Motor neuron (in vitro differentiated cells): Measurements from ENCODE around the gene KIF25. TPM values are rescaled to one million over a fixed set of nuclear protein-coding genes. Genes with fewer than 3 reads are reported as not detected.

Source experiments
- ATAC-seq, 8 experiments: fragments of 200-7000 bp; cut with Tn5 transposase; replicated peaks in 6 of 8; 2 replicates each; pipeline ENCODE4 v1.8.0; 2021; ENCODE audit warnings: mild to moderate bottlenecking in 8 of 8, moderate library complexity in 8 of 8
- H3K27ac ChIP-seq, 2 donors: fragments of 250-450 bp; sonication (Bioruptor Pico); 2 replicates each; pipeline ENCODE4 v1.9.0; 2021; ENCODE audit warnings: antibody characterized with exemption in 2 of 2, mild to moderate bottlenecking in 2 of 2, moderate library complexity in 1 of 2
- H3K4me1 ChIP-seq, 2 donors: fragments of 250-450 bp; sonication (Bioruptor Pico); replicated peaks in 1 of 2; 2 replicates each; pipeline ENCODE4 v1.6.1; 2021; ENCODE audit warnings: antibody characterized with exemption in 2 of 2, mild to moderate bottlenecking in 2 of 2, moderate library complexity in 1 of 2
- H3K4me3 ChIP-seq, 5 donors: fragments of 250-450 bp; sonication (Bioruptor Pico); 2 replicates each; pipeline ENCODE4 v1.9.0; 2021; ENCODE audit warnings: antibody characterized with exemption in 5 of 5, mild to moderate bottlenecking in 5 of 5, moderate library complexity in 4 of 5
- WGBS, 10 experiments: fragments of 450-650 bp; shearing (Covaris generic); methylation state at CpG; one replicate each; pipeline ENCODE4 v1.0.0; 2022; 5-methylcytosine and 5-hydroxymethylcytosine counted together
- in situ Hi-C, 9 experiments: fragments of 400-800 bp; cut with MboI; loops; one replicate each; pipeline ENCODE4 v1.15.0; 2021; ENCODE audit warnings: low sequenced_read_pairs in 9 of 9, low pct_unique_long_range_greater_than_20kb in 2 of 9; ENCODE audit not compliant: unreplicated experiment in 9 of 9
- total RNA-seq, 8 experiments: library from RNA; unstranded; fragments of 300-600 nt; gene quantifications; 2 replicates each; pipeline versions ENCODE4 v1.2.3 to v1.2.4, GENCODE V29; 2022

The KIF25 gene
- total RNA-seq, 8 experiments from 2014 or later, result 0.38 to 1.2 (median 0.64) TPM; not detected in 5

GRCh38 chr6:168084465-168085160, 87.1 kb downstream of the KIF25 start:
- in situ Hi-C loops, result no loop called here
- Histone ChIP-seq H3K4me3 (no peak overlapping the region), H3K27ac (no peak overlapping the region), H3K4me1 (peaks cover 15 to 29% of the 10 kb centered on the region in 2 donors)
- WGBS, 10 experiments, result 0 to 82% (median 33%) methylated on average over 1 to 9 of the region's 19 CpGs; no CpG with 5 or more reads in 5 of the 10 experiments
- no peak for ATAC-seq

- Histone ChIP-seq H3K4me3 (no peak overlapping the region), H3K27ac (no peak overlapping the region), H3K4me1 (peaks cover 15 to 29% of the 10 kb centered on the region in 2 donors)
- 0 to 93% (median 87%) methylated on average over 1 to 3 of the region's 10 CpGs; no CpG with 5 or more reads in 7 of the 10 experiments for WGBS, 10 experiments
- no peak for ATAC-seq
- in situ Hi-C loops, result no loop called here
Measured at GRCh38 chr6:168086066-168086465, 88.6 kb downstream of the KIF25 start.

DNA sequence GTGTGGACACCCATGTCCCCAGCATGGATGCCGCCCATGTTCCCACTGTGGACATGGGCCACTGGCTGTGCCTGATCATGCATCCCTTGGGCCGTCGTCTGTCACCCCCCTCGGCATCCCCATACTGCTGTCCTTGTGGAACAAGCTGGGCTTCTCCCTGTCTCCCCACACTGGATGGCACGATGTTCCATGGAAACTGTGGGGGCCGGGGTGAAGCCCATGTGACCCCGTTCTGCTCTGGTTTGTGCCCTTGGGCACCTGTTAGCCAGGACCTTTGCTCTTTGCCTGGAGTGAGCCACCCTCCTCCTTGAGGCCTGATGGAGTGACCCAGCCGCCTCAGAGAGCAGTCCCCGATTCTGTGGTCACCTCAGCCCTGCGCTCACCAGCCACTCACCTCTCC, 89.1 kb downstream of the KIF25 start:
- in situ Hi-C loops, result no loop called here
- H3K27ac ChIP-seq, result no peak overlapping the region
- peaks cover 15 to 29% of the 10 kb centered on the region in 2 donors for H3K4me1 ChIP-seq
- ATAC-seq, result no peak
- no peak overlapping the region for H3K4me3 ChIP-seq
- 40 to 100% (median 98%) methylated on average over 1 to 8 of the region's 10 CpGs; no CpG with 5 or more reads in 5 of the 10 experiments for WGBS, 10 experiments

- WGBS, 10 experiments, result 77 to 100% (median 94%) methylated on average over 1 to 7 of the region's 25 CpGs; no CpG with 5 or more reads in 4 of the 10 experiments
- in situ Hi-C loops, result no loop called here
- peak overlapping the region in 1 of 2 donors; percentile 50 for H3K27ac ChIP-seq
- peaks cover 15 to 30% of the 10 kb centered on the region in 2 donors for H3K4me1 ChIP-seq
- H3K4me3 ChIP-seq, result no peak overlapping the region
- ATAC-seq, result peak in 4 of 8 experiments; percentile 1 to 34 (median 11)
Measured at GRCh38 chr6:168087436-168088160, 90.1 kb downstream of the KIF25 start.

DNA sequence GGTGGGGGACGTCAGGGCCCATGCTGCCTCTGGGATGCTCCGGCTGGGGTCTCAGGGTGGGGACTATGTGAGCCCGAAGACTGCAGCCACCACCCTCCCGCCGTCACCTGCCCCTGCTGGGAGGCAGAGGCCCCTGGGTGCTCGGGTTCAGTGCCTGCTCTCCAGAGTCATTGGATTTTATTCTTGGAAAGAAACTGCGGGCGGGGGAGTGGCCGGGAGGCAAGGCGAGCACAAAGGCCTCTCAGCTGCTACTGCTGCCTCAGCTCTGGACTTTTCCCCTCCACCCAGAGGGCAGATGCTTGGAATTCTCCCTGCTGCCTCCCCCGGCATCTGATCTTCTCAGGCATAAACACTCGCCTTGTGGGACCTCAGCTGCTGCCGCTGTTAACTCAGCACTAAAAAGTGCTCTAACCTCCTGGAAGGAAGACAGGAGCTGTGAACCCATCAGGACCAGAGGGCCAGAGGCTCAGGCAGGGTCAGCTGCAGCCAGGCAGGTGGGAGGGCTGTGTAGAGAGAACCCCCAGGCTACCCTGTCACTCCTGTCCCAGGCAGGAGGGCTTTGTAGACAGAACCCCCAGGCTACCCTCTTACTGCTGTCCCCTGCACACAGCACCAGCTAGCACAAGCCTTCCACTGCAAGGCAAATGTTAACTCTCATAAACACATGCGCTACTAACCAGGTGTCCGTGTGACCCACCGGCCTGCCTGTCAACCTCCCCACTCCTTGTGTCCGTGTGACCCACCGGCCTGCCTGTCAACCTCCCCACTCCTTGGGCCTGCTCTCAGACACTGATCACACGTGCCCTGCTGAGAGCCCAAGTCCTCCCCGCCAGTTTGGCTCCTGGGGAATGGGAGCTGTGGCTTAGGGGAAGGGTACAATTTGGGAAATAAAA, 90.9 kb downstream of the KIF25 start:
- WGBS, 10 experiments, result 40 to 59% (median 46%) methylated on average over 3 to 5 of the region's 20 CpGs; no CpG with 5 or more reads in 6 of the 10 experiments
- in situ Hi-C loops, result no loop called here
- Histone ChIP-seq H3K4me3 (no peak overlapping the region), H3K4me1 (peaks cover 15 to 31% of the 10 kb centered on the region in 2 donors), H3K27ac (peak overlapping the region in 1 of 2 donors; percentile 50)
- ATAC-seq, result peak in 7 of 8 experiments; percentile 64 to 90 (median 83)

DNA sequence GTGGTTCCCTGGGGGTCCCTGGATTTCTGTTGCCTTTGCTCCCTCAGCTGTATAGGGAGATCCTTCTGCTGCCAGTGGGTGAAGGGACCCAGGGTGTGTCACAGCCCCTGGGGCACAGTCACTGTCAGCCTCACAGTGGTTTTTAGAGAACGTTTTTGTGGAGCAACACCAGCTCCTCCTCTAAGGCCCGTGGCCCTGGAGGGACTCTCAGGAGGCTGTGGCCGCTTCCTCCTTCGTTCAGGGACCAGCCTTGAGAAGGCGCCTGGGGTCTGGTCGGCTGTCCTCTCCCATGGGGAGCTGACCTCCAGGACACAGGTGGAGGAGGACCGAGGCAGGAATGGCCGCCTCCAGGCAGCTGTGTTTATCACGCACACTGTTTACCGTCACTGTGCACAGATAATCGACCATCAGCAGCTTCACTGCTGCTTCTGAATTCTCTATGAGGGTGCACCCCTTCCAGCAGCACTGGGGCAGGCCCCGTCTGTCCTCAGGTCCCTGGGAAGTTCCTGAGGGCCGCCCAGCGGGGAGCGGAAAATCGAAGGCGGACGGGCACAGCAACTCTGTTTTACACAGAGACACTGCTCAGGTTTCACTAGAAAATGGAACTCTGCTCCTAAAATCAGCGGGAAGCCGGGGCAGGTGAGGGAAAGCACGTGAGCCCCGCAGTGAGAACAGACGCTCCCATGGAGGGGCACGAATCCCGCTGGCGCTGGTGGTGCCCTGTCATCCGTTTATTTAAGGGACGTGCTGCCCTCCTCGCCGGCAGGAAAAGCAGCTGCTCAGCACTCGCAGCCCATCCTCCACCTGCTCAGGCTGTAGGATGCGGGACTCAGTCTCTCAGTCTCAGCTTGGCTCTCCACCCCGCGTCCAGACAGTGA, 92.0 kb downstream of the KIF25 start:
- H3K4me3 ChIP-seq, result no peak overlapping the region
- no peak overlapping the region for H3K27ac ChIP-seq
- 42 to 100% (median 75%) methylated on average over 1 to 17 of the region's 34 CpGs; no CpG with 5 or more reads in 3 of the 10 experiments for WGBS, 10 experiments
- H3K4me1 ChIP-seq, result peaks cover 15 to 30% of the 10 kb centered on the region in 2 donors
- ATAC-seq, result no peak
- in situ Hi-C loops, result no loop called here

DNA sequence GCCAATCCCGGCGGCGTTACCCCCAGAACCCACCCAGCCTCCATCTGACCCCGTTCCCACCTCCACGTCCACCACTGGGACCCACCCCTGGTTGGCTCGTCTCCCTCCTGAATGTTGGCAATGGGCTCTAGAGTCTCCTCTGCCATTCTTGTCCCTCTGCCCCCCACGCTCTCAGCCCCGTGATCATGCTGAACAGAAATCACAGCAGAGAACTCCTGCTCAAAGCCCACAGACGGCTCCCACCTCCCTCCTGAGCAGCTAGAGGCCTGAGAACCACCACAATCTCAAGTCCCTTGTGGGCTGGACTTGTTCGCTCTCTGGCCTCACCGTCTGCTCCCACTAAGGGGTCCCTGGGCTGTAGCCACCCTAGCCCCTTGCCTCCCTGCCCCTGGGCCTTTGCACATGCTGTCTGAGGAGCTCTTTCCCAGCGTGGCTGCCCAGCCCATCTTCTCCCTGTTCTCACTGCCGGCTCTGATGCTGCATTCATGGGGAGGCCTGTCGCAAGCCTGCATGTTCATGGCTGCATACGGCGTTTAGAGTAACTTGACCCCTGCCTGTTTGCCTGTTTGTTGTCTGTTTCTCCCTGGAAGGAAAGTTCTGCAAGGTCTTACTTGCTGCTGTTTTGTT, 92.7 kb downstream of the KIF25 start:
- Histone ChIP-seq H3K27ac (no peak overlapping the region), H3K4me3 (no peak overlapping the region), H3K4me1 (peaks cover 15 to 30% of the 10 kb centered on the region in 2 donors)
- 50 to 80% (median 64%) methylated on average over 2 to 8 of the region's 16 CpGs; no CpG with 5 or more reads in 4 of the 10 experiments for WGBS, 10 experiments
- in situ Hi-C loops, result no loop called here
- ATAC-seq, result no peak

GRCh38 chr6:168090706-168091105, 93.2 kb downstream of the KIF25 start:
- H3K4me1 ChIP-seq, result peaks cover 15 to 30% of the 10 kb centered on the region in 2 donors
- in situ Hi-C loops, result no loop called here
- no peak for ATAC-seq
- 50 to 100% (median 82%) methylated on average over 1 to 11 of the region's 17 CpGs; no CpG with 5 or more reads in 4 of the 10 experiments for WGBS, 10 experiments
- H3K27ac ChIP-seq, result no peak overlapping the region
- H3K4me3 ChIP-seq, result no peak overlapping the region

GRCh38 chr6:168091381-168092264, 94.2 kb downstream of the KIF25 start:
- 56 to 100% (median 90%) methylated on average over 2 to 10 of the region's 28 CpGs; no CpG with 5 or more reads in 5 of the 10 experiments for WGBS, 10 experiments
- Histone ChIP-seq H3K27ac (no peak overlapping the region), H3K4me1 (peaks cover 15 to 30% of the 10 kb centered on the region in 2 donors), H3K4me3 (no peak overlapping the region)
- no peak for ATAC-seq
- in situ Hi-C loops, result no loop called here

GRCh38 chr6:168092541-168092940, 95.1 kb downstream of the KIF25 start:
- Histone ChIP-seq H3K4me1 (peaks cover 13 to 28% of the 10 kb centered on the region in 2 donors), H3K4me3 (no peak overlapping the region), H3K27ac (no peak overlapping the region)
- in situ Hi-C loops, result no loop called here
- no peak for ATAC-seq
- 57 to 100% (median 93%) methylated on average over 1 to 5 of the region's 8 CpGs; no CpG with 5 or more reads in 2 of the 10 experiments for WGBS, 10 experiments

DNA sequence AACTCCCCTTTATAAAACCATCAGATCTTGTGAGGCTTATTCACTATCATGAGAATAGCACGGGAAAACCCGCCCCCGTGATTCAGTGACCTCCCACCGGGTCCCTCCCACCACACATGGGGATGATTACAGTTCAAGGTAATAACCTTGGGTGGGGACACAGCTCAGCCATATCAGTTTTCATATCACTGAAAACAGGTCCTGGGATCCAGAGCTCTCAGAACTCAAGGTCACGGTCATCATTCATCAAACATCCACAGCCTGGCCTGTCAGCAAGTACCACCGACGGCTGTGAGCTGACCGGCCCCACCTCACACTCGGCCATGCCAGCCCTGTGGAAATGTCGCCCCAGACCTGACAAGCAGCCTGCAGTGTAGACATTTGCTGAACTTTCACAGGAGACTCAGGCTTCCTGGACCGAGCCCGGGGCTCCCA, 95.6 kb downstream of the KIF25 start:
- 28 to 80% (median 73%) methylated on average over 1 to 10 of the region's 12 CpGs; no CpG with 5 or more reads in 4 of the 10 experiments for WGBS, 10 experiments
- H3K4me1 ChIP-seq, result peaks cover 8 to 23% of the 10 kb centered on the region in 2 donors
- peak in 3 of 8 experiments; percentile 9 to 32 (median 30) for ATAC-seq
- H3K27ac ChIP-seq, result no peak overlapping the region
- in situ Hi-C loops, result no loop called here
- H3K4me3 ChIP-seq, result no peak overlapping the region
